ENCODE results near the gene ZNF341.

The ZNF341 gene

GRCh38 chr20:33832103-33832804 is 100.5 kb downstream of the ZNF341 start:
- Histone ChIP-seq H2AFZ (ENCODE audit: low read depth) (no peak overlapping the region), H3K9ac (no peak overlapping the region), H3K27me3 (ENCODE audit: insufficient read depth, low read depth) (no peaks in the 10 kb centered on the region), H3K4me1 (ENCODE audit: low read depth, poor library complexity, severe bottlenecking) (peaks cover 55% of the 10 kb centered on the region), H3K27ac (no peak overlapping the region), H3K4me2 (no peak overlapping the region), H3K36me3 (ENCODE audit: insufficient read depth) (peaks cover 4% of the 10 kb centered on the region; the same call in 1 of the 2 replicates), H3K79me2 (ENCODE audit: insufficient read depth, low read depth) (peaks cover 100% of the 10 kb centered on the region), H4K20me1 (ENCODE audit: insufficient read depth) (peaks cover 22% of the 10 kb centered on the region), H3K4me3 (IDR thresholded peaks at IDR 0.05; ENCODE audit: insufficient read depth, low read depth, low read length) (no peak overlapping the region)
- no peak for TF ChIP-seq CTCF (conservative IDR thresholded peaks at IDR 0.05; ENCODE audit: low read depth, low read length)

GRCh38 chr20:33833333-33833732 is 101.5 kb downstream of the ZNF341 start:
- H3K4me2 ChIP-seq, result no peak overlapping the region
- peaks cover 100% of the 10 kb centered on the region for H3K79me2 ChIP-seq (ENCODE audit: insufficient read depth, low read depth)
- H3K4me3 ChIP-seq (IDR thresholded peaks at IDR 0.05; ENCODE audit: insufficient read depth, low read depth, low read length), result no peak overlapping the region
- peaks cover 55% of the 10 kb centered on the region for H3K4me1 ChIP-seq (ENCODE audit: low read depth, poor library complexity, severe bottlenecking)
- no peak overlapping the region for H3K9ac ChIP-seq
- H2AFZ ChIP-seq (ENCODE audit: low read depth), result no peak overlapping the region
- TF ChIP-seq CTCF (conservative IDR thresholded peaks at IDR 0.05; ENCODE audit: low read depth, low read length), result no peak
- no peaks in the 10 kb centered on the region for H3K27me3 ChIP-seq (ENCODE audit: insufficient read depth, low read depth)
- peaks cover 4% of the 10 kb centered on the region; the same call in 1 of the 2 replicates for H3K36me3 ChIP-seq (ENCODE audit: insufficient read depth)
- H3K27ac ChIP-seq, result no peak overlapping the region
- H4K20me1 ChIP-seq (ENCODE audit: insufficient read depth), result peaks cover 17% of the 10 kb centered on the region

- H3K79me2 ChIP-seq (ENCODE audit: insufficient read depth, low read depth), result peaks cover 100% of the 10 kb centered on the region
- H4K20me1 ChIP-seq (ENCODE audit: insufficient read depth), result peaks cover 9% of the 10 kb centered on the region; the same call in 1 of the 2 replicates
- peaks cover 4% of the 10 kb centered on the region; the same call in 1 of the 2 replicates for H3K36me3 ChIP-seq (ENCODE audit: insufficient read depth)
- no peak overlapping the region for H2AFZ ChIP-seq (ENCODE audit: low read depth)
- no peak overlapping the region for H3K4me3 ChIP-seq (IDR thresholded peaks at IDR 0.05; ENCODE audit: insufficient read depth, low read depth, low read length)
- H3K27ac ChIP-seq, result no peak overlapping the region
- no peak for TF ChIP-seq CTCF (conservative IDR thresholded peaks at IDR 0.05; ENCODE audit: low read depth, low read length)
- no peak overlapping the region for H3K9ac ChIP-seq
- H3K4me1 ChIP-seq (ENCODE audit: low read depth, poor library complexity, severe bottlenecking), result peaks cover 55% of the 10 kb centered on the region
- H3K4me2 ChIP-seq, result no peak overlapping the region
- H3K27me3 ChIP-seq (ENCODE audit: insufficient read depth, low read depth), result no peaks in the 10 kb centered on the region
Measured at GRCh38 chr20:33835615-33836172, 103.9 kb downstream of the ZNF341 start.

- no peak overlapping the region for H3K27ac ChIP-seq
- no peak overlapping the region for H3K4me3 ChIP-seq (IDR thresholded peaks at IDR 0.05; ENCODE audit: insufficient read depth, low read depth, low read length)
- H3K27me3 ChIP-seq (ENCODE audit: insufficient read depth, low read depth), result no peaks in the 10 kb centered on the region
- no peak overlapping the region for H2AFZ ChIP-seq (ENCODE audit: low read depth)
- H3K4me2 ChIP-seq, result no peak overlapping the region
- peaks cover 4% of the 10 kb centered on the region; the same call in 1 of the 2 replicates for H3K36me3 ChIP-seq (ENCODE audit: insufficient read depth)
- H3K9ac ChIP-seq, result no peak overlapping the region
- TF ChIP-seq CTCF (conservative IDR thresholded peaks at IDR 0.05; ENCODE audit: low read depth, low read length), result no peak
- H3K79me2 ChIP-seq (ENCODE audit: insufficient read depth, low read depth), result peaks cover 100% of the 10 kb centered on the region
- H3K4me1 ChIP-seq (ENCODE audit: low read depth, poor library complexity, severe bottlenecking), result peaks cover 61% of the 10 kb centered on the region
- peaks cover 9% of the 10 kb centered on the region; the same call in 1 of the 2 replicates for H4K20me1 ChIP-seq (ENCODE audit: insufficient read depth)
Measured at GRCh38 chr20:33836277-33836676, 104.5 kb downstream of the ZNF341 start.
